ENCODE data around the gene AUNIP.

DNA sequence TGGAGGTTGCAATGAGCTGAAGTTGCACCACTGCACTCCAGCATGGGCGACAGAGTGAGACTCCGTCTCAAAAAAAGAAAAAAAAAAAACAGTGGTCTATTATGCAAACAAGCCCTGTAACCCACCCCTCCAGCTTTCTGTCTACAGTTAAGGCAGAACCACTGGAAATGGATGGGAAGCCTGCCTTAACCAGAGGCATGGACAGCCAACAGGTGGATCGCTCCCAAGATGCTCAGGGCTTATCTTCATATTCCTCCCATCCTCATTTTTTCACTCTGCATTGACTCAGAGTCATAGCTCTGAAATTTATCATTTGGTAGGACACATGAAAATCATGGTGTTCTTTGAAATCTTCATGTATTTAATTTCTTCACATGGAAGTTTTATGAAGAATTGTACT lies 30.8 kb downstream of the AUNIP start:
- no peak for TF ChIP-seq POLR2A (IDR thresholded peaks at IDR 0.05)
- TF ChIP-seq, protein P1, sequence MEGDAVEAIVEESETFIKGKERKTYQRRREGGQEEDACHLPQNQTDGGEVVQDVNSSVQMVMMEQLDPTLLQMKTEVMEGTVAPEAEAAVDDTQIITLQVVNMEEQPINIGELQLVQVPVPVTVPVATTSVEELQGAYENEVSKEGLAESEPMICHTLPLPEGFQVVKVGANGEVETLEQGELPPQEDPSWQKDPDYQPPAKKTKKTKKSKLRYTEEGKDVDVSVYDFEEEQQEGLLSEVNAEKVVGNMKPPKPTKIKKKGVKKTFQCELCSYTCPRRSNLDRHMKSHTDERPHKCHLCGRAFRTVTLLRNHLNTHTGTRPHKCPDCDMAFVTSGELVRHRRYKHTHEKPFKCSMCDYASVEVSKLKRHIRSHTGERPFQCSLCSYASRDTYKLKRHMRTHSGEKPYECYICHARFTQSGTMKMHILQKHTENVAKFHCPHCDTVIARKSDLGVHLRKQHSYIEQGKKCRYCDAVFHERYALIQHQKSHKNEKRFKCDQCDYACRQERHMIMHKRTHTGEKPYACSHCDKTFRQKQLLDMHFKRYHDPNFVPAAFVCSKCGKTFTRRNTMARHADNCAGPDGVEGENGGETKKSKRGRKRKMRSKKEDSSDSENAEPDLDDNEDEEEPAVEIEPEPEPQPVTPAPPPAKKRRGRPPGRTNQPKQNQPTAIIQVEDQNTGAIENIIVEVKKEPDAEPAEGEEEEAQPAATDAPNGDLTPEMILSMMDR (IDR thresholded peaks at IDR 0.05) = no peak

Data from prostate gland (tissue), 2 donors.